EL (cell line): ENCODE data around the gene ENDOV.
A peak's percentile ranks its signal among the peaks of the same experiment; 100 is the strongest.

Source experiments
- DNase-seq: peaks from one replicate; pipeline ENCODE4 v3.0.0-alpha.2; 2016

ENDOV gene

GRCh38 chr17:80414803-80415625, at the start of gene ENDOV:
Gene ENDOV, plus strand, starts transcription at chr17:80415167. Its CDS starts 28 bp downstream, at chr17:80415195.
- DNase-seq: peak; percentile 93

- DNase-seq: no peak
Observed at GRCh38 chr17:80365983-80366382, 49.0 kb upstream of the ENDOV start.

- DNase-seq: no peak
Observed at GRCh38 chr17:80367503-80367902, 47.5 kb upstream of the ENDOV start.

DNA sequence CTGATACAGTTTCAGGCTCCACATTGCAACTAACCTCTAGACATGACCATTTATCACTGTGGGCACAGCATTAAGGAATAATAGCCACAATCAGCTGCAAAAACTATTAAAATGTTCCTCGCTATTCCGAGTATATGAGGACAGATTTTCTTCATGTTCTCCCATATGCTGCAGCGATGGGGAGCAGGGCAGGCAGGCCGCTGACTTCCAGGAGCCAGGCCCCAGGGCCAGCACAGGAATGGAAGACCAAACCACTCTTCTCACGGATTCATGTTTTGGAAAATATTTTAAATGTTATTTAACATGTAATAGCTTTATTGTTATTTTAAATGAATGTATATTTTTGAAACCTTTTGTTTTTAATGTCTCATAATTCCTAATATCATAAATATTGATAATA, 43.8 kb upstream of the ENDOV start:
- no peak for DNase-seq

DNA sequence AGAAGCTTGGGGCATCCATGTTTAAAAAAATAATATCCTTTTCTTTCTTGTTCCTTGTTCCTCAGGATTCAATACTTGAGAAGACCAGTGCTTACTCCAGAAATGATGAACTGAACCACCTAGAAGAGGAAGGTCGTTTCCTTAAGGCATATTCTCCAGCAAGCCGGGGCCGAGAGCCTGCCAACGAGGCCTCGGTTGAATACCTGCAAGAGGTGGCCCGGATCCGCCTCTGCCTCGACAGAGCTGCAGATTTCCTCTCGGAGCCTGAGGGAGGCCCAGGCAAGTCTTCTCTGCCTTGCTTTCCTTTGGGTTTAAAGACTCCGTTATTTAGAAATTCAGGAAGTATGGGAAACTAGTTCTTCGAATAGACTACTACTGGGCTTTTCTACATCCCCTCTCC, 42.5 kb upstream of the ENDOV start:
- DNase-seq: no peak

GRCh38 chr17:80372922-80373570, 41.9 kb upstream of the ENDOV start:
- no peak for DNase-seq

DNA sequence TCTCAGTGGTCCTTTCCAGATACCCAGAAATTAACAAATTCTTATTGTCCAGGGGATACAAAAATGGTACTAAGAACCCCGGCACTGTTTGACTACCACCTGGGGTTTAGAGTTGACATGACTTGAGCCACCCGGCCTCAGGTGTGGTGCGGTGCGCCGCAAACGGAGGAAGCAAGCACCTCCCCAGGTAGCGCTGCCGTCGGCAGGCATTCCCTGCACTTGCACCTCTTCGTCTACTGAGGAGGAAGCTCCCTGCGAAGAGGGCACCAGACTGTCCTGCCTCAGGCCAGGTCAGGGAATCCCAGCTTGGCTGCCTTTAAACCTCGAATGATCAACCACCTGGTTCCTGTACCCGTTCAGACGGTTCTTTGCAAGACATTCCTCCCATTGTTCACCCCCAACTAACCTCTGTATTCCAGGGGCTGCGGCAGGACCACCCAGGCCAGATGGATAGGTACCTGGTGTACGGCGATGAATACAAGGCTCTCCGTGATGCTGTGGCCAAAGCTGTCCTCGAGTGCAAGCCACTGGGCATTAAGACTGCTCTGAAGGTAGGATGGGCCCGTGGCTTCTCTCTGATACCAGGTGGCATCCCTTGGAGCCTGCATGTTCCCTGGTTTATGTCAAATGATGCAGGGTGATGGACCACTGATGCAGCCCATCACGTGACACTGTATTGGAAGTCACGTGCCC, 40.8 kb upstream of the ENDOV start:
- DNase-seq: no peak

GRCh38 chr17:80374732-80375585, 40.0 kb upstream of the ENDOV start:
- no peak for DNase-seq

DNA sequence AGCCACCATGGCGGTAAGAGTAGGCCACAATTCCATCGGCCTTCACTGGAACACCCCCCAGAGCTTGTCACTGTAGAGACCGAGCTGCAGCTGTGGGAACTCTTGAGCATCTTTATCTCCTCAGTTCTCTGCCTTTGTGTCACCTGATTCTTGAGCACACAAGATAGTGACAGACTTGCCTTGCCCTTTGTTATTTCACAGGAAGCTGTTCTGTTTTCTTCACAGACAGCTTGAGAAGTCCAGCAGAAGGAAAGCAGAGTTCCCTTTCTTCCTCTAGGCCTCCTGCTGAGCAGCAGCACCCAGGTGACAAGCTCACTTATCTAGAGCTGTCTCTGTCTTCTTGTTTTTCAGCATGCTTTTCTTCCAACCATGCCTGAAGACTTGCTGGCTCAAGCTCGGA, 38.4 kb upstream of the ENDOV start:
- no peak for DNase-seq

GRCh38 chr17:80377798-80378197, 37.2 kb upstream of the ENDOV start:
- DNase-seq: no peak

GRCh38 chr17:80379348-80379747, 35.6 kb upstream of the ENDOV start:
- no peak for DNase-seq

GRCh38 chr17:80380068-80380467, 34.9 kb upstream of the ENDOV start:
- DNase-seq: no peak

GRCh38 chr17:80380555-80381002, 34.4 kb upstream of the ENDOV start:
- DNase-seq: no peak

DNA sequence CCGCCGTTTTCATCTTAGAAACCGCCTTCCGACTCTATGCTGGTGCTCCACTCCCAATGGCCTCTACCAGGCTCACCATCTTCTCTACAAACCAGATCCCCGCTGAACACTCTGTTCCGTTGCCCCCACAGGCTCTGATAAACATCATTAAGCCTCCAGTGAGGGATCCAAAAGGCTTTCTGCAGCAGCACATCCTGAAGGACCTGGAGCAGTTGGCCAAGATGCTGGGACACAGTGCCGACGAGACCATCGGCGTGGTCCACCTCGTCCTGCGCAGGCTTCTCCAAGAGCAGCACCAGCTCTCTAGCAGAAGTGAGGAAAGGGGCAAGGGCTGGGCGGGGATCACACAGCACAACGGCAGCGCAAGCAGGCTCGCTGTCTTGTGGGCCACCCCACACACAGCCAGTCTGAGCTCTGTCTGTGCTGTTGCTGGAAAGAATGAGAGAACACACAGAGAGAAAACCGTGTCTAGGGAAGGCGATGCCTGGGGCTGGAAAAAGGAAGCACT, 33.5 kb upstream of the ENDOV start:
- no peak for DNase-seq

DNA sequence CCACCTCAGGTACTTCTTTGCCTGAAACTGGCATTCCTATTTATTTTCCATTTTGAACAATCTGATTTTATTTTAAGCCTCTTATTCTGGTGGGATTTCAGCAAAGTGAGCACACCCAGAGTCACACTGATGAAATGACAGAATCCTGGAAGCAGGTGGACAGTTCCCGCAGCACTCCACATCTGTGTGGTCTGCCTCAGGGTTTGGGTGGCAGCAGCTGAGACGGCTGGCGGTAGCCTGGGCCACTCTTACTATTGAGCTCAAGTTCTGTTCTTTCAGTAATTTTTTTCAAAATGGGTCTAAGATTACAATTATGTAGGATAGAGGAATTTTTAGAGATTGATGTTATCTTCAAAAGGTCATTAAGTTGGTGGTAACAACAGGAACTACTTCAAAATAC, 32.5 kb upstream of the ENDOV start:
- no peak for DNase-seq

GRCh38 chr17:80382956-80383355, 32.0 kb upstream of the ENDOV start:
- no peak for DNase-seq

GRCh38 chr17:80384078-80384960, 30.6 kb upstream of the ENDOV start:
- no peak for DNase-seq

DNA sequence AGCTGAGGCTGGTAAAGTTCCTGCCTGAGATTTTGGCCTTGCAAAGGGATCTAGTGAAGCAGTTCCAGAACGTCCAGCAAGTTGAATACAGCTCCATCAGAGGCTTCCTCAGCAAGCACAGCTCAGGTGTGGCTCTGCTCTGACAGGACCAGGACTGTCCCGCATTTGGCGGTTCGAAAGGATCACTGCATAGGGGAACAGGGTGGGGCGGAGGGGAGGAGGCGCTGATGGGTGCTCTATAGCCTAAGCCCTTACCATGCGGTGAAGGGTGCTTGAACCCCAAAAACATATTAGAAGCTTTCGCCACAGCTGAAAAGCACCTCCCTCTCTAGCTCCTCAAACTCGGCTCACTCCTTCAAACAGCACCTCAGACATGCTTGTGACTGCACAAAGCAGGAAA, 29.9 kb upstream of the ENDOV start:
- no peak for DNase-seq

DNA sequence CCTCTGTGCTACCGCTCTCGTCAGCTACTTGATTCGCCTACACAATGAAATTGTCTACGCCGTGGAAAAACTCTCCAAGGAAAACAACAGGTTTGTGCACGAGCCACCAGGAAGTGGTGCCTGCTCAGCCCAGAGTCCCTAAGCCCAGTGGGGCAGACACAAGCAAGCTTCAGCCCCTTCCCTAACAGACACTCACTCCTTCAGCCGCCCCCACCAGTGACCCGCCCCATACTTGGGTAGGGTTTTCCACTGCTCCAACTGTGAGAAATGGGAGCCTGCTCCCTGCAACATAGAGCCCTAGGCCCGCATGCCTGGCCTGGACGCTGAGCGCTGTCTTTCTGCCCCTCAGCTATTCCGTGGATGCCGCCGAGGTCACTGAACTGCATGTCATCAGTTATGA, 28.6 kb upstream of the ENDOV start:
- DNase-seq: no peak

DNA sequence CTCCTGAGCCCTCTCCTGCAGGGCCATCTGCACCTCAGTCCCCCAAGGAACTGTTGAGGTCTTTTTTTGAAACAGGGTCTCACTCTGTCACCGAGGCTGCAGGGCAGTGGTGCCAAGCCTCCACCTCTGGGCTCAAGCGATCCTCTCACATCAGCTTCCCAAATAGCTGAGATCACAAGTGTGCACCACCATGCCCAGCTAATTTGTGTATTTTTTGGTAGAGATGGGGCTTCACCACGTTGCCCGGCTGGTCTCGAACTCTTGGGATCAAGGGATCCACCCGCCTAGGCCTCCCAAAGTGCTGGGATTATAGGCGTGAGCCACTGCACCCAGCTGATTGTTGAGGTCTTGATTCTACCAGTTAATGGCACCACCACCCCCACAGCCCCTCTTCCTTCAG, 27.9 kb upstream of the ENDOV start:
- no peak for DNase-seq

DNA sequence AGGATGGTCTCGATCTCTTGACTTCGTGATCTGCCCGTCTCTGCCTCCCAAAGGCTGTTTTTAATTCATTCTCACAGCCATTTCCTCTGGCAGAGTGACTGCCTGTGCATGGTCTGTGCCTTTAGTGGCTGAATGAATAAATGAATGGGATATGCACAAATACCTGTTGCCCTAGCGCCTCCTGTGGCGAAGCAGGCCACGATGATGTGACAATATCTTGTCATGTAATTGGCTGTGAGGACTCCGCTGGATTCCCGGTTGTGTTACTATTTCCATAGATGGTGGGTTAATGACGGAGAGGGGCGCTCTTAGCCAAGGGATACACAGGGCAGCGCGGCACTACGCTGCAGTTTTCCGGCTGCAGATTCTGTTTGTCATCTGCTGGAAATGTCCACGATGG, 26.8 kb upstream of the ENDOV start:
- no peak for DNase-seq

DNA sequence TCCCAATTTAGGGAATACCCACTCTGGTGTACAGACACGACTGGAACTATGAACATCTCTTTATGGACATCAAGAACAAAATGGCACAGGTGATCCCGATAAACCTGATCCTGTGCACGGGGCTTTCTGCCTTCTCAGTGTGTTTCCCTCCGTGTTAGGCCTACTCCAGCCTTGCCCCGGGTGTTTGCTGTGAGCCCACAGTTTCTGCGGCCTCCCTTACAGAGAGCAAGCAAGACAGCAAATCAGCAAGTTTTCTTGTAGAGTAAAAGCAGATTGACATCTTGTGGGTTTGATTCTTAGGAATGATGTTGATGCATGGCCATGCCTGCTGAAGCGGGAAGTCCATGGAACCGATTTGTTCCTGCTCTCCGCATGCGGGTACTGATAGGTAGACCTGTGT, 26.4 kb upstream of the ENDOV start:
- no peak for DNase-seq
